GM12878 (cell line): ENCODE measurements around the gene STARD4. TPM values are rescaled to one million over a fixed set of nuclear protein-coding genes. Genes with fewer than 3 reads are reported as not detected.

Experiments
- ATAC-seq: fragments of 200-7000 bp; cut with Tn5 transposase; 3 replicates; pipeline ENCODE4 v1.9.1; 2020; ENCODE audit warnings: mild to moderate bottlenecking, moderate library complexity
- BruUV-seq: library from RNA; stranded (reverse); fragments of 400-500 nt; replicated peaks from 2 replicates; lab custom pipeline; 2021; lab: Mats Ljungman, UMichigan
- CTCF ChIA-PET: fragments of 300-600 bp; sonication (Branson Sonifier 250); formaldehyde crosslinking; extraction: SDS; loops from one replicate; lab custom pipeline; 2021; ENCODE audit warnings: inconsistent platforms; lab: Yijun Ruan, JAX
- POLR2A ChIA-PET: fragments of 350-600 bp; formaldehyde crosslinking; extraction: SDS; loops from one replicate; lab custom pipeline; 2021; ENCODE audit warnings: inconsistent platforms; lab: Charles Lee
- RAD21 ChIA-PET: fragments of 300-600 bp; sonication (Branson Sonifier 250); formaldehyde crosslinking; loops from one replicate; lab custom pipeline; 2023; ENCODE audit warnings: antibody characterized with exemption; ENCODE audit not compliant: unreplicated experiment; lab: Charles Lee
- SMC1A ChIA-PET: fragments of 300-600 bp; sonication (Branson Sonifier 250); formaldehyde crosslinking; loops from one replicate; lab custom pipeline; 2023; ENCODE audit not compliant: unreplicated experiment, uncharacterized antibody; lab: Charles Lee
- DNase-seq: peaks from one replicate; pipeline ENCODE4 v3.0.0-alpha.2; 2011; ENCODE audit warnings: low read depth, low spot score
- FAIRE-seq: peaks from 3 replicates; lab custom pipeline; 2011; peaks lifted over from hg19 to GRCh38; lab: Jason Lieb, UNC
- H2AFZ ChIP-seq: 2 replicates; pipeline ENCODE4 v1.6.0; 2011; ENCODE audit warnings: low read depth, low read length, control low read depth; ENCODE audit not compliant: control insufficient read depth
- H3K27ac ChIP-seq: 2 replicates; pipeline ENCODE4 v1.5.1; 2011; ENCODE audit warnings: control low read depth; ENCODE audit not compliant: control insufficient read depth, insufficient read depth
- H3K27me3 ChIP-seq, 2 experiments: replicated peaks in 1 of 2; 2 replicates each; pipeline versions ENCODE4 v1.6.0 to v1.6.1; 2011; ENCODE audit warnings: low read length in 1 of 2; ENCODE audit not compliant: control insufficient read depth in 2 of 2, insufficient read depth in 2 of 2
- H3K36me3 ChIP-seq, 2 experiments: 2 replicates each; pipeline ENCODE4 v1.5.1; 2011; ENCODE audit warnings: low read length in 1 of 2; ENCODE audit not compliant: control insufficient read depth in 2 of 2, insufficient read depth in 2 of 2
- H3K4me1 ChIP-seq: 2 replicates; pipeline ENCODE4 v1.6.1; 2011; ENCODE audit warnings: mild to moderate bottlenecking, low read length, moderate library complexity, mixed read lengths; ENCODE audit not compliant: control insufficient read depth, insufficient read depth
- H3K4me2 ChIP-seq: 2 replicates; pipeline ENCODE4 v1.6.0; 2011; ENCODE audit warnings: control low read depth; ENCODE audit not compliant: control insufficient read depth, insufficient read depth
- H3K4me3 ChIP-seq: fragments of 200-600 bp; sonication (generic); 2 replicates; pipeline ENCODE4 v1.5.1; 2016
- H3K79me2 ChIP-seq: 2 replicates; pipeline ENCODE4 v1.6.0; 2011; ENCODE audit warnings: low read length; ENCODE audit not compliant: control insufficient read depth, insufficient read depth
- H3K9ac ChIP-seq: 2 replicates; pipeline ENCODE4 v1.8.0; 2011; ENCODE audit warnings: low read length, control low read depth, mixed read lengths; ENCODE audit not compliant: control insufficient read depth, insufficient read depth
- H3K9me3 ChIP-seq: replicated peaks from 3 replicates; pipeline ENCODE4 v1.5.1; 2011; ENCODE audit warnings: mild to moderate bottlenecking, low read length; ENCODE audit not compliant: control insufficient read depth, insufficient read depth
- H4K20me1 ChIP-seq: 2 replicates; pipeline ENCODE4 v1.6.0; 2011; ENCODE audit not compliant: control insufficient read depth, insufficient read depth
- CHD2 ChIP-seq: IDR thresholded peaks from 2 replicates; pipeline ENCODE4 v1.6.1; 2011; ENCODE audit warnings: low read depth, low read length, improper control_type of control experiment, borderline replicate concordance
- CTCF ChIP-seq, 3 experiments: IDR thresholded peaks in 2 of 3; conservative IDR thresholded peaks in 1 of 3; 2 replicates each; pipeline ENCODE4 v1.5.1; 2011; ENCODE audit warnings: low read depth in 3 of 3, low read length in 3 of 3, mild to moderate bottlenecking in 3 of 3, control low read depth in 2 of 3, moderate library complexity in 2 of 3, inconsistent platforms in 1 of 3, mixed read lengths in 1 of 3; ENCODE audit not compliant: control insufficient read depth in 2 of 3, insufficient read depth in 1 of 3; ENCODE audit errors: extremely low read depth in 1 of 3
- FOXM1 ChIP-seq: IDR thresholded peaks from 2 replicates; pipeline ENCODE4 v1.6.1; 2012; ENCODE audit warnings: low read depth, mild to moderate bottlenecking, inconsistent platforms, low read length, moderate library complexity
- IRF3 ChIP-seq: fragments of 450-650 bp; IDR thresholded peaks from 2 replicates; pipeline ENCODE4 v1.6.1; 2014; ENCODE audit warnings: mild to moderate bottlenecking
- MTA3 ChIP-seq: IDR thresholded peaks from 2 replicates; pipeline ENCODE4 v1.6.1; 2012; ENCODE audit warnings: low read length, inconsistent platforms, borderline replicate concordance
- MYB ChIP-seq: fragments of 150-350 bp; IDR thresholded peaks from 2 replicates; pipeline ENCODE4 v1.6.1; 2014; ENCODE audit warnings: mild to moderate bottlenecking, low read depth, low read length, borderline replicate concordance
- MYC ChIP-seq: IDR thresholded peaks from 2 replicates; pipeline ENCODE4 v1.6.1; 2011; ENCODE audit warnings: mild to moderate bottlenecking, low read length, moderate library complexity, inconsistent platforms; ENCODE audit not compliant: insufficient read depth, insufficient replicate concordance, insufficient read length, severe bottlenecking
- NFYB ChIP-seq: IDR thresholded peaks from 2 replicates; pipeline ENCODE4 v1.6.1; 2011; ENCODE audit warnings: low read depth, mild to moderate bottlenecking, low read length, improper control_type of control experiment, moderate library complexity; ENCODE audit not compliant: insufficient read depth
- PML ChIP-seq: IDR thresholded peaks from 2 replicates; pipeline ENCODE4 v1.6.1; 2012; ENCODE audit warnings: low read length, inconsistent platforms
- RAD21 ChIP-seq: IDR thresholded peaks from 2 replicates; pipeline ENCODE4 v1.6.1; 2011; ENCODE audit warnings: mild to moderate bottlenecking, low read depth, low read length, moderate library complexity; ENCODE audit not compliant: insufficient read depth
- RBBP5 ChIP-seq: fragments of 200-600 bp; sonication (generic); conservative IDR thresholded peaks from 2 replicates; pipeline ENCODE4 v1.6.1; 2016
- RCOR1 ChIP-seq: conservative IDR thresholded peaks from 2 replicates; pipeline ENCODE4 v1.6.1; 2012; ENCODE audit warnings: low read depth, low read length, improper control_type of control experiment
- SMC3 ChIP-seq: IDR thresholded peaks from 2 replicates; pipeline ENCODE4 v1.6.1; 2011; ENCODE audit warnings: low read length, improper control_type of control experiment, borderline replicate concordance
- SUPT20H ChIP-seq: IDR thresholded peaks from 2 replicates; pipeline ENCODE4 v1.6.1; 2011; ENCODE audit warnings: low read depth, mild to moderate bottlenecking, low read length, moderate library complexity, borderline replicate concordance; ENCODE audit not compliant: control insufficient read depth
- TARDBP ChIP-seq: IDR thresholded peaks from 2 replicates; pipeline ENCODE4 v1.6.1; 2016; ENCODE audit warnings: borderline replicate concordance
- ZZZ3 ChIP-seq: IDR thresholded peaks from 2 replicates; pipeline ENCODE4 v1.6.1; 2011; ENCODE audit warnings: low read depth; ENCODE audit not compliant: control insufficient read depth, insufficient read length
- WGBS: methylation state at CpG from one replicate; pipeline ENCODE4 v1.1.6; 2016; ENCODE audit warnings: low lambda C conversion rate; ENCODE audit not compliant: insufficient replicate concordance, insufficient coverage; ENCODE audit errors: missing lambda C conversion rate; 5-methylcytosine and 5-hydroxymethylcytosine counted together
- in situ Hi-C: fragments of 300-500 bp; cut with MboI; formaldehyde crosslinking; loops from 9 replicates; pipeline ENCODE4 v1.14.3; 2018; ENCODE audit warnings: mixed read lengths
- intact Hi-C: fragments of 100-400 bp; cut with micrococcal nuclease; formaldehyde crosslinking; loops from one replicate; pipeline ENCODE4 v1.14.2; 2022; ENCODE audit not compliant: unreplicated experiment
- polyA plus RNA-seq, 11 experiments: library from polyadenylated mRNA; depleted of rRNA in 4 of 11; unstranded in 6 of 11; stranded (reverse) in 5 of 11; fragments of >200 nt; fragmentation: Nextera tagmentation in 4 of 11; fragmentation: Illumina TruSeq in 1 of 11; extraction: Ambion mirVana in 4 of 11; extraction: Trizol in 1 of 11; gene quantifications; 1 replicate in 1 of 11; 2 replicates in 10 of 11; pipeline versions ENCODE4 v1.2.1 to v1.2.3, GENCODE V29; 2011 to 2016; ENCODE audit warnings: inconsistent platforms in 2 of 11, missing spikeins in 2 of 11, low read depth in 1 of 11
- total RNA-seq, 4 experiments: library from RNA; depleted of rRNA in 3 of 4; stranded (reverse); fragments of >200 nt in 3 of 4; fragmentation: Illumina TruSeq in 1 of 4; extraction: Trizol in 1 of 4; gene quantifications; 2 replicates each; pipeline versions ENCODE4 v1.2.1 to v1.2.3, GENCODE V29; 2013 to 2021
- TF ChIP-seq, protein P1 (sequence below): fragments of 150-350 bp; IDR thresholded peaks from 2 replicates; pipeline ENCODE4 v1.6.1; 2014; ENCODE audit warnings: mild to moderate bottlenecking, low read depth, low read length

Gene STARD4
- total and polyA plus RNA-seq, 10 of the 15 experiments (the other 5 are each of a cell fraction or from before 2014, with no cell fraction given) = 41.9 to 190 (median 71.6) TPM

DNA sequence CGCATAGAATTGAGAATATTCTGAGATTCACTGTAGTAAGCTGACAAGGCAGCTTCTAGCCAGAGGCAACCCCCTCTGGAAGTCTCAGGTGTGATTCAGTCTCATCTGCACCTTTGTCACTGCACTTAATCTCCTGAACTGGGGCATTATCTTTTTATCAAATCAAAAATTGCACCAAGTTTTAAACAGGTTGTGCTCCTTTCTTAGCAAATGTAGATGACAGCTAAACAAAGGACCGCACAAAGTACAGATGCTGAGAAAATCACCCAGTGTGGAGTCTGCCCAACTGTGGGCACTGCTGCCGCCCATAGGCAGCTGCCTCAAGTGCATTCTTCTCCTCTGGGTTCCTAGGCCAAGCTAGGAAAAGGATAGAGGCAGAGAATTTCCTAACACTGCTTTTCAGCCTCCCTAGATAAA, 51.1 kb downstream of the STARD4 start:
- BruUV-seq = no TSS peak
- Histone ChIP-seq H3K79me2 (no peaks in the 10 kb centered on the region), H3K9ac (no peak overlapping the region), H3K4me1 (peaks cover 3% of the 10 kb centered on the region; the same call in 1 of the 2 replicates), H3K9me3 (peaks cover 2% of the 10 kb centered on the region; the same call in 2 of the 3 replicates), H3K36me3 (peaks cover 0 to 3% of the 10 kb centered on the region in 2 experiments; a peak in 1 of 4 replicates), H2AFZ (no peak overlapping the region), H4K20me1 (no peaks in the 10 kb centered on the region), H3K27me3 (no peaks in the 10 kb centered on the region), H3K4me3 (no peak overlapping the region), H3K4me2 (no peak overlapping the region), H3K27ac (no peak overlapping the region)
- TF ChIP-seq ZZZ3 (no peak), MTA3 (no peak), CHD2 (no peak), RCOR1 (no peak), MYB (no peak), FOXM1 (no peak), RAD21 (peak; percentile 30; the same call in 1 of the 2 replicates), SUPT20H (no peak), SMC3 (peak; percentile 36; the same call in 1 of the 2 replicates), CTCF (IDR thresholded peaks at IDR 0.05 in 2 of 3, conservative IDR thresholded peaks at IDR 0.05 in 1 of 3; ENCODE audit: control insufficient read depth in 2 of 3, extremely low read depth in 1 of 3, insufficient read depth in 1 of 3, low read depth in 3 of 3, low read length in 3 of 3) (peak; percentile 26 to 52 (median 51); a peak in 4 of 6 replicates), RBBP5 (no peak), MYC (no peak), PML (no peak), IRF3 (no peak), NFYB (no peak), TARDBP (no peak)
- TF ChIP-seq, protein P1, sequence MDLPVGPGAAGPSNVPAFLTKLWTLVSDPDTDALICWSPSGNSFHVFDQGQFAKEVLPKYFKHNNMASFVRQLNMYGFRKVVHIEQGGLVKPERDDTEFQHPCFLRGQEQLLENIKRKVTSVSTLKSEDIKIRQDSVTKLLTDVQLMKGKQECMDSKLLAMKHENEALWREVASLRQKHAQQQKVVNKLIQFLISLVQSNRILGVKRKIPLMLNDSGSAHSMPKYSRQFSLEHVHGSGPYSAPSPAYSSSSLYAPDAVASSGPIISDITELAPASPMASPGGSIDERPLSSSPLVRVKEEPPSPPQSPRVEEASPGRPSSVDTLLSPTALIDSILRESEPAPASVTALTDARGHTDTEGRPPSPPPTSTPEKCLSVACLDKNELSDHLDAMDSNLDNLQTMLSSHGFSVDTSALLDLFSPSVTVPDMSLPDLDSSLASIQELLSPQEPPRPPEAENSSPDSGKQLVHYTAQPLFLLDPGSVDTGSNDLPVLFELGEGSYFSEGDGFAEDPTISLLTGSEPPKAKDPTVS = no peak
- intact Hi-C loops = loop anchor here (2.0 kb wide), 1 partner anchor 302 kb away; no protein-coding TSS in a partner anchor
- in situ Hi-C loops = no loop called here
- FAIRE-seq (no peak), DNase-seq (no peak), ATAC-seq (peak; percentile 82)
- ChIA-PET RAD21 (interaction anchor here (1.1 to 2.0 kb wide), 6 partner anchors 105 to 685 kb away, joined by 3 to 7 read pairs (median 4); no protein-coding TSS in a partner anchor), POLR2A (no interaction called here), SMC1A (interaction anchor here (0.6 to 3.3 kb wide), 8 partner anchors 8 to 685 kb away, joined by 3 to 17 read pairs (median 4); no protein-coding TSS in a partner anchor), CTCF (interaction anchor here (1.0 to 2.1 kb wide), 9 partner anchors 17 to 305 kb away, joined by 3 to 11 read pairs (median 4); no protein-coding TSS in a partner anchor)
- 64% methylated on average over 3 of the region's 3 CpGs for WGBS
